SK-N-SH treated with all-trans-retinoic acid at 6 μM for 48 hours (cell line): ENCODE measurements around the gene ZSWIM6.

Experiments used
- CREB5 ChIP-seq: fragments of 250-450 bp; sonication (Bioruptor Pico); IDR thresholded peaks from 2 replicates; pipeline ENCODE4 v1.5.1; 2020; ENCODE audit warnings: low read depth, mild to moderate bottlenecking, moderate library complexity
- CSRNP3 ChIP-seq: fragments of 250-450 bp; sonication (Bioruptor Pico); IDR thresholded peaks from 2 replicates; pipeline ENCODE4 v1.5.1; 2021; ENCODE audit warnings: mild to moderate bottlenecking, moderate library complexity
- PATZ1 ChIP-seq: fragments of 250-450 bp; sonication (Bioruptor Pico); IDR thresholded peaks from 2 replicates; pipeline ENCODE4 v1.8.0; 2020; ENCODE audit warnings: mild to moderate bottlenecking, moderate library complexity, borderline replicate concordance
- POU6F1 ChIP-seq: fragments of 250-450 bp; sonication (Bioruptor Pico); IDR thresholded peaks from 2 replicates; pipeline ENCODE4 v1.8.0; 2021; ENCODE audit warnings: low read depth, mild to moderate bottlenecking, moderate library complexity, borderline replicate concordance
- RARB ChIP-seq: fragments of 250-450 bp; sonication (Bioruptor Pico); IDR thresholded peaks from 2 replicates; pipeline ENCODE4 v1.8.0; 2021; ENCODE audit warnings: mild to moderate bottlenecking, moderate library complexity
- TSHZ2 ChIP-seq: fragments of 250-450 bp; sonication (Bioruptor Pico); IDR thresholded peaks from 2 replicates; pipeline ENCODE4 v1.5.0; 2020; ENCODE audit warnings: mild to moderate bottlenecking, moderate library complexity
- ZNF565 ChIP-seq: fragments of 450-650 bp; formaldehyde crosslinking; conservative IDR thresholded peaks from 2 replicates; pipeline ENCODE4 v1.5.0; 2020; ENCODE audit warnings: low read depth, mild to moderate bottlenecking, moderate library complexity

GRCh38 chr5:61301341-61302199 is 30.5 kb upstream of the ZSWIM6 start:
- TF ChIP-seq RARB (CRISPR knock-in tag) (no peak), TSHZ2 (CRISPR knock-in tag) (no peak), ZNF565 (no peak), PATZ1 (CRISPR knock-in tag) (no peak), CSRNP3 (no peak), POU6F1 (no peak), CREB5 (CRISPR knock-in tag) (no peak)
